BLaER1 treated with 17β-estradiol and CSF1 and Interleukin-3, amounts not matched to agents 10 nM and 100 nM (cell line): Measurements from ENCODE around the gene SLC39A5.

Experiments
- H3K27ac ChIP-seq, 11 experiments: shearing (Covaris generic); formaldehyde crosslinking; 2 replicates each; pipeline ENCODE4 v1.8.1; 2022
- H3K27me3 ChIP-seq, 11 experiments: shearing (Covaris generic); formaldehyde crosslinking; 2 replicates each; pipeline ENCODE4 v1.8.1; 2022
- H3K36me3 ChIP-seq, 11 experiments: shearing (Covaris generic); formaldehyde crosslinking; 2 replicates each; pipeline ENCODE4 v1.8.1; 2022
- H3K4me1 ChIP-seq, 10 experiments: shearing (Covaris generic); formaldehyde crosslinking; 2 replicates each; pipeline ENCODE4 v1.8.1; 2022
- H3K4me2 ChIP-seq, 11 experiments: shearing (Covaris generic); formaldehyde crosslinking; 2 replicates each; pipeline ENCODE4 v1.8.1; 2022
- H3K4me3 ChIP-seq, 10 experiments: shearing (Covaris generic); formaldehyde crosslinking; 2 replicates each; pipeline ENCODE4 v1.8.1; 2022
- H3K9ac ChIP-seq, 11 experiments: shearing (Covaris generic); formaldehyde crosslinking; 2 replicates each; pipeline ENCODE4 v1.8.1; 2022
- H3K9me3 ChIP-seq, 11 experiments: shearing (Covaris generic); formaldehyde crosslinking; replicated peaks in 1 of 11; 2 replicates each; pipeline ENCODE4 v1.8.1; 2022
- H4K20me1 ChIP-seq, 11 experiments: shearing (Covaris generic); formaldehyde crosslinking; 2 replicates each; pipeline ENCODE4 v1.8.1; 2022
- Cebpa-rat ChIP-seq, 11 experiments: shearing (Covaris generic); IDR thresholded peaks; 2 replicates each; pipeline ENCODE4 v1.8.1; 2022

SLC39A5 gene

GRCh38 chr12:56286044-56286830 lies 56.4 kb downstream of the SLC39A5 start:
- H3K36me3 ChIP-seq, result peaks cover 81 to 100% (median 98%) of the 10 kb centered on the region in 11 experiments
- H3K27ac ChIP-seq, result no peak overlapping the region
- H4K20me1 ChIP-seq, result peaks cover 14 to 78% (median 63%) of the 10 kb centered on the region in 11 experiments; a peak in 21 of 22 replicates
- no peaks in the 10 kb centered on the region for H3K9me3 ChIP-seq
- no peak for TF ChIP-seq Cebpa-rat (IDR thresholded peaks at IDR 0.05)
- H3K9ac ChIP-seq, result no peak overlapping the region
- H3K4me1 ChIP-seq, result peaks cover 0 to 15% (median 3%) of the 10 kb centered on the region in 10 experiments; a peak in 7 of 20 replicates
- H3K4me3 ChIP-seq, result no peak overlapping the region
- no peaks in the 10 kb centered on the region for H3K27me3 ChIP-seq
- no peak overlapping the region for H3K4me2 ChIP-seq
